HG03521 (cell line): Measurements from ENCODE around the gene NDFIP1.
"Not testable (repeated sequence)": the region's sequence is repeated elsewhere in the genome, so short reads cannot be mapped to it uniquely, and the experiment has no call there.

Experiments
- ATAC-seq: cut with Tn5 transposase; IDR thresholded peaks from one replicate; pipeline ENCODE4 v1.9.1; 2021; ENCODE audit warnings: mild to moderate bottlenecking, moderate library complexity; ENCODE audit not compliant: unreplicated experiment

Gene NDFIP1

GRCh38 chr5:142108432-142109330 lies at the start of gene NDFIP1:
TSS of gene NDFIP1 (plus strand) at chr5:142108779. CDS start at chr5:142108975, 196 bp downstream.
- ATAC-seq, result peak; percentile 94

GRCh38 chr5:142059304-142059940 lies 49.2 kb upstream of the NDFIP1 start:
- ATAC-seq, result no peak

DNA sequence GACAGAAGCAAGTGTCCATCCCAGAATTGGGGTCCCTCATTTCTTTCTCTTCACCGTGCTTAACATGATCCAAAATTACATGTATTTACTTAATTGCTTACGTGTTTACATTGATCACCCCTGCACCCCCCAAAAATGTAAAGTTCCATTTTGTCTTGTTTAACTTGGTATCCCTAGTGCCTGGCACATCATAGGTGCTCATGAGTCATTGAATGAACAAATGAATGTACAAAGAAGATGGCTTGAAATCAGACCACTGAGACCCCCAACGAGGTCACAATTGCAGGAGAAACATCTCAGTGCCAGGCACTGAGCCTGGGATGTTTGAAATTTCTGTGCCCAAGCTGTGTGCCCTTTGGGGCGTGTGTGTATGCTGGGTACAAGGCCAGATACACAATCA lies 45.2 kb upstream of the NDFIP1 start:
- ATAC-seq, result no peak

GRCh38 chr5:142063878-142064331 lies 44.7 kb upstream of the NDFIP1 start:
- no peak for ATAC-seq

DNA sequence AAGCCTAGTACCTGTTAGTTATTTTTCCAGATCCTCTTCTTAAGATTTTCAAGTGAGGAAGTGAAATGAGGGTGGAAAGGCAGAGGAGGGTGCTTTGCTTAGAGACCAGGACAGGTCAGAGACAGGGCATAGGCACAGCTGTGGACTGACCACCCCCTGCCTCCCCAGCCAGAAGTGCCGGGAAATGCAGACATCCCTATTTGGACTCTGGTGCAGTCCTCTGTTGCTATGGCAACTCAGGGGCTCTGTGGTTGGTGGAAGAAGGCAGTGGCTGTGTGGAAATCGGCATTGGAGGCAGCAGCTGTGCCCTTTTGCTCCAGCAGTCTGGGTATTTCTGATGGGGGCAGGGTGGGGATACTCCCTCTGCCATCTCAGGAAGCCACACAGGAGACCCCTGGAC lies 43.3 kb upstream of the NDFIP1 start:
- no peak for ATAC-seq

GRCh38 chr5:142069606-142070399 lies 38.8 kb upstream of the NDFIP1 start:
- no peak for ATAC-seq

DNA sequence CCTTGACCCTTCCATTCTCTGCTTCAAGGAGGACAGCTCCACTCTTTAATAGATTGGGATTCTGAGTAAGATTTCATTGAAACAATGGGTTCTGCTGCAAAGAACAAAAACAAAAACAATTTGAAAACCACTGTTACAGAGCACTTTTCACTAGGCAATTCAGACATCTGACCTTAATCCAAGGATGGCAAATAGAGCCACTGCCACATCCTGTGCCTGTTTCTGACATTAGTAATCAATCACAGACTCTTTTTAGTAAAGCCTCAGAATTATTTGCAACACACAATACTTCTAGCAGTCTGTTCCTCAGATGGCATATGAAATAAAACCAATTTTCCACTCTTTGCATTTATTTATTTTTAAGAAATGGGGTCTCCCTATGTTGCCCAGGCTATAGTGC lies 37.8 kb upstream of the NDFIP1 start:
- no peak for ATAC-seq

DNA sequence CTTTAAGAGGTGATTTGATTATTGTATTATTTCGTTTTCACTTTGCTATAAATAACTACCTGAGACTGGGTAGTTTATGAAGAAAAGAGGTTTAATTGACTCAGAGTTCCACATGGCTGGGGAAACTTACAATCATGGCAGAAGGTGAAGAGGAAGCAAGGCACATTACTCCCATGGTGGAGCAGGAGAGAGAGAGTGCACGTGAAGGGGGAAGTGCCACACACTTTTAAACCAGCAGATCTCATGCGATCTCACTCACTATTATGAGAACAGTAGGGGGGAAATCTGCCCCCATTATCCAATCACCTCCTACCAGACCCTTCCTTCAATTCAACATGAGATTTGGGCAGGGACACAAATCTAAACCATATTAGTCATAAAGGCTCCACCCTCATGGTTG lies 36.1 kb upstream of the NDFIP1 start:
- no peak for ATAC-seq

DNA sequence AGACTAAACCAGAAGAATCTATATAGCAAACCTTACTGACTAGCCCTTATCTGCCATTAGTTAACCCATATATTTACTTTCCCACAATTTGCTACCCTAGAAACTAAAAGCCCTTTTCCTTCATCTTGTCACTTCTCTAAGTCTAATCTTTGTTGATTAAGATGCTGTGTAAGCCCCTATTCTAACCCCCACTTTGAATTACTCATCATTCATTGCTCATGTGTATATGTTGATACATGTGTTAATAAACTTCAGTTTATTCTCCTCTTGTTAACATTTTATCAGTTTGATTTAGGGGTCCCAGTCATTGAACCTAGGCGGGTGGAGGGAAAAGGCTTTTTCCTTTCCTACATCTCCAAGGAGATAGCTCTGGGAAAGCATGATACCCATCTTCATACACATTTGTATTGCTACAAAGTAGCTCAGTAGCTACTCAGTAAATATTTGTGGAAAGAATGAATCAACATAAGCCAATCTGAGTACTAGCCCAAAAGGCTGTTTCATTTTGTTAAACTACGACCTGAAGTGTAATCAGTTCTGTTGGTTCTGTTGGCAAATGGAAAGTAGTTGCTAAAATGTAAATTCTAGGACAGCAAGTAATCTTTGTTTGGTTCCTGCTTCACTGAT lies 35.1 kb upstream of the NDFIP1 start:
- ATAC-seq, result no peak

GRCh38 chr5:142074006-142074405 lies 34.6 kb upstream of the NDFIP1 start:
- ATAC-seq, result no peak

GRCh38 chr5:142078221-142078620 lies 30.4 kb upstream of the NDFIP1 start:
- ATAC-seq, result no peak

DNA sequence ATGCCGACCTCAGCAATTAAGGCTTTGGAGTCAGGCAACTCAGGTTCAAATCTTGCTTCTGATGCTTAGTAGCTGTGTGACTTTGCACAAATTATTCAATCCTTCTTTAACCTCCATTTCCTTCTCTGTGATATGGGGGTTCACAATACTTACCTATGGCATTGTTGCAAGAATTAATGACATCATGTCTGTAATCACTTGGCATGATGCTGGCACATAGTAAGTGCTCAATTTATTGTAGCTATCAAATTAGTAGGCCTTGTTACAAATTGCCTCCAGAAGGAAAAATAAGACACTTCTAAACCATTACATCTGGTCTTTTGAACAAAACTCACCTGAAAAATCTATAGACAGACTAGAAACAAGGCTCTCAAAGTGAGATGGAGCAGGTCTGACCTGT lies 29.9 kb upstream of the NDFIP1 start:
- no peak for ATAC-seq

DNA sequence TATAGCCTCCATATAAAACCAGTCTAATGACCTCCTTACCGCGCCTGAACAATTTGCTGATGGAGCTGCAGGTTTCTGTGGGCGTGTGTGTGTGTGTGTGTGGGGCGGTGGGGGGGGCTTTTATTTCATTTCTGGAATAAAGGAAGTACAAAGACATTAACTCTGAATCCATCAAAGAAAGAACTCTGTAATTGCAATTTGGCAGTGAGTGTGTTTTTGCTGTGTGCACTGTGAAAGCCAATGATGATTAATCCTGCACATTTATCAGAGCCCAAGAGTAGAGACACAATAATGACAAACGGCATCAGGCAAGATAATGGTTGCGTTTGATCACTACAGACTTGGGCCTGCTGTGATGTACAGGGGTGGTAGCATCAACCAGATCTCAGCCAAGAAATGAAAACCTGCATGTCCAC lies 29.3 kb upstream of the NDFIP1 start:
- no peak for ATAC-seq

GRCh38 chr5:142080248-142080647 lies 28.3 kb upstream of the NDFIP1 start:
- no peak for ATAC-seq

DNA sequence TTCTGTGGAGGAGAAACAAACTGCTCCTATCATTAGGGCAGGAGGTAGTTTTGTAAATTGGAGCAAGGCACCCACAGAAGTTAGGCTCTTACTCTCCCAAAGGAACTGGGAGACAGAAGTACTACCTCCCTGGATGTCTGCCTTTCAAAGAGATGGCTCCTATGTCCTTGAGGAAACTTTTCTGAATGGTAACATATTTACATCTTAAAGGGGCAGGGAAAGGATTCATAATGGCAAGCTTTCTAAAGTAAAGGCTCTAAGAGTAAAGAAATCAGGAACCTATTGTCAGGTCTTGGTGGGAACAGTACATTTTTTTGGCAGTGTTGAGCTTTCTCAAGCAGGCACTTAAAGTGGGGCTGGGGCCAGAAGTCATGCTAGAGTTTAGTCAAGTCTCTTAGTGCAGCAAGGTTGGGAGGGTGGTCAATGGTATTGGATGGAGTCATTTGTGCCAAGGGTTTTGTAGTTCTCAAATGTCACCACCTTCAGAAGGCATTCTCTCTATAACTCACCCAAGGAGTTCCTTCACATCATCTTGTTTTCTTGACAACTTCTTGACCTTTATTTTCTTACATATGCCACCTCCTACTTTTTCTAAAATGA lies 26.3 kb upstream of the NDFIP1 start:
- no peak for ATAC-seq

- ATAC-seq, result no peak
Measured at GRCh38 chr5:142086229-142086628, 22.4 kb upstream of the NDFIP1 start.

GRCh38 chr5:142086679-142087078 lies 21.9 kb upstream of the NDFIP1 start:
- ATAC-seq, result no peak

DNA sequence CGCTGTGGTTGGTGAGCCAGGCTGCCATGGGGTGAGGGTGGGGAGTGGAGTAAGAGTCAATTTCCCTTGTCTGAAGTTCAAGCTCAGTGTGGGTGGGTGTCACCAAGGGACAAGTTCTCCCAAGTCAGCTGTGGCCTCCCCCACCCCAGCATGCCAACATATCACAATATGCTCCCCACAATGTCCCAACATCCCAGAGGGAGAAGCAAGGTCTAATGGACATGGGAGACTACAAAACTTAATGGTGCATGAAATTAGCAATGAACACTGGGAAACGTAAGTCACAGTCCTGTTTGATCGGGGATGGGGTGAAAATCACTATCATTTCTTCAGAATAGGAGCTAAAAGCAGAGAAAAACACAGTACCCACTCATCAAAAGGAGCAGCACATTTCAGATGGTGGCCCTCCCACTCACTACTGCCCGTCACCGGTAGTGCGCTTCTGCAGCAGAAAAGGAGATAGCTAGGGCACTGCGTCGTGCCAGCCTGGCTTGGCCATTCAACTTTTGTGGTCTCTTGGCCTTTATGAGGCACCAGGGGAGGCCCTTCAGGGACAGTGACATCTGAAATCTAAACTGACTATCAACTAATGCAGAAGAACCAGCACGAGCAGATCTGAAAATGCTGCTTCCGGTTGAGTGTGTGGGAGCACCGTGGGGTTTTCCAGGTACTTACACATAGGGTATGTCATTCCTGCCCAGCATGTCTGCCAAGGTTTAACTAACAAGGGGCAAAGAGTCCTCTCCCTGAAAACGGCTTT lies 20.5 kb upstream of the NDFIP1 start:
- no peak for ATAC-seq

DNA sequence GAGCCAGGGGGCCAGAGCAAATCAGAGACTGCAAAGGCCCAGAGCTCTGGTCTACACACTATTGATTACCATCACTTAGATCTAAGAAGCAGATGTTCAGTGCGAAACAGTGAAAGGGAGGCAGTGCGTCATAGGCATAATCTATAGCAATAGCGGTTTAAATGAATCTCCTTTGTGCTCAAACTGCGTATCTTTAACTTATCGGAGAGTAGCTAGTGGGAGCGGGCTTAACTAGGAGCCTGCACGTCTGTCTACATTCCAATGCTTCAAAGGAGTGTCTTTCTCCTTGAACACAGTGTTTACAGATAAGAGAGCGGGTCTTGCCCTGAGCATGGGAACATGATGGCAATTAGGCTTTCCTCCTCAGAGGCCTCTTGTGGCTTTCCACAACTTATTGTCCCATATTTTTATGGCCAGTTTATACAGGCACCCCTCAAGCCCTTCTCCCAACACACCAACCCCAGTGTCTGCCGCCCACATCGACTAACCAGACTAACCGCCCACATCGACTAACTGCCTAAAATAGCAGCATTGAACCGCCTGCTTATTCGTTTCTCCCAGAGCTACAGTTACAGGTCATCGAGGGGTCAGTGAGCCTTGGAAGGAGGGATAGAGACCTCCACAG lies 19.6 kb upstream of the NDFIP1 start:
- not testable (repeated sequence) for ATAC-seq
